Urothelium cell line (cell line): ENCODE data around the gene PSMA8.
"Not testable (repeated sequence)": the region's sequence is repeated elsewhere in the genome, so short reads cannot be mapped to it uniquely, and the experiment has no call there.

ENCODE experiments used
- DNase-seq: peaks from one replicate; pipeline ENCODE4 v3.0.0; 2011; ENCODE audit warnings: low spot score, mixed read lengths
- FAIRE-seq: peaks from 2 replicates; lab custom pipeline; 2011; peaks lifted over from hg19 to GRCh38; lab: Jason Lieb, UNC

Gene PSMA8

GRCh38 chr18:26228562-26229260 lies 95.0 kb downstream of the PSMA8 start:
- DNase-seq (no peak), FAIRE-seq (no peak)

GRCh38 chr18:26230497-26230896 lies 96.8 kb downstream of the PSMA8 start:
- FAIRE-seq = no peak

GRCh38 chr18:26233208-26233607 lies 99.5 kb downstream of the PSMA8 start:
- FAIRE-seq = no peak
- DNase-seq = no peak

More at GRCh38 chr18:26230497-26230896, 96.8 kb downstream of the PSMA8 start:
- no peak for DNase-seq

- not testable (repeated sequence) for DNase-seq, FAIRE-seq
Measured at GRCh38 chr18:26237363-26237762, 103.7 kb downstream of the PSMA8 start.

GRCh38 chr18:26238718-26239117 lies 105.0 kb downstream of the PSMA8 start:
- FAIRE-seq, DNase-seq: not testable (repeated sequence)

GRCh38 chr18:26242392-26242791 lies 108.7 kb downstream of the PSMA8 start:
- not testable (repeated sequence) for FAIRE-seq, DNase-seq
